Measurements from ENCODE around the gene STIMATE.

DNA sequence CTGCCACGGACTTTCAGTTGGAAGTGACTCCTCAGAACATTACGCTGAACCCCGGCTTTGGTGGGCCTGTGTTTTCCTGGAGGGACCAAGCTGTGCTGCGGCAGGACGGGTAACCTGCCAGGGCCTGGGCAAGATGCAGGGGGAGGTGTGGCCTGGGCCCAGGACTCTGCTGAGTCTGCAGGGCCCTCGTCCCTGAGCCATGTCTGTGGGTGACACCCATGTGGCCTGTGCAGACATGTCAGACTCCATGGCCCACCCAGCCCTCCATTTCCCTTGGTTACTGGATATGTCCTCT is 107.7 kb downstream of the STIMATE start:
- TF ChIP-seq POLR2AphosphoS5 (IDR thresholded peaks at IDR 0.05) (no peak), POLR2A (IDR thresholded peaks at IDR 0.05) (no peak), CTCF (IDR thresholded peaks at IDR 0.05) (no peak)
